ENCODE data around the gene CANT1.

The CANT1 gene

DNA sequence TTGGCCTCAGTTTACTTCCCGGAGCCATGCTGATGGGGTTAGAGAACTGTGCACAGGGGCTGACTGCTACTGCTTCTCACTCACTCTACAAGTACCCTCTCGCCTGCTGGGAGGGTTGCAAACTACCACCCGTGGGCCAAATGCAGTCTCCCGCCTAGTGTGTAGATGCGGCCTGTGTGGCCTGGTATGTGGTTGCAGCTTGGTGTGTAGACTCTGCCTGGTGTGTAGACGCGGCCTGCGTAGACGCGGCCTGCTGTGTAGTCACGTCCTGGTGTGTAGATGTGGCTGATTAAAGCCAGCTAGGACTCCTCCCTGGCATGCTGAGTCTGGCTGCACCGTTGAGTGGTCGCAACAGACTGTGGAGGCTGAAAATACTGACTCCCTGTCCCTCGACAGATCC lies 7.3 kb downstream of the CANT1 start:
- Histone ChIP-seq H3K9ac (ENCODE audit: low read length) (no peak overlapping the region), H3K27me3 (ENCODE audit: control insufficient read depth in 1 of 2, insufficient read depth in 2 of 2, low read length in 2 of 2) (no peaks in the 10 kb centered on the region), H3K4me1 (ENCODE audit: insufficient read depth, low read length) (peaks cover 9% of the 10 kb centered on the region), H3K36me3 (ENCODE audit: insufficient read depth, low read length) (peaks cover 8% of the 10 kb centered on the region), H3K4me3 (ENCODE audit: low read depth in 1 of 2, low read length in 2 of 2) (no peak overlapping the region), H3K9me3 (ENCODE audit: low read length) (no peaks in the 10 kb centered on the region), H3K27ac (ENCODE audit: low read depth, low read length) (no peak overlapping the region)

DNA sequence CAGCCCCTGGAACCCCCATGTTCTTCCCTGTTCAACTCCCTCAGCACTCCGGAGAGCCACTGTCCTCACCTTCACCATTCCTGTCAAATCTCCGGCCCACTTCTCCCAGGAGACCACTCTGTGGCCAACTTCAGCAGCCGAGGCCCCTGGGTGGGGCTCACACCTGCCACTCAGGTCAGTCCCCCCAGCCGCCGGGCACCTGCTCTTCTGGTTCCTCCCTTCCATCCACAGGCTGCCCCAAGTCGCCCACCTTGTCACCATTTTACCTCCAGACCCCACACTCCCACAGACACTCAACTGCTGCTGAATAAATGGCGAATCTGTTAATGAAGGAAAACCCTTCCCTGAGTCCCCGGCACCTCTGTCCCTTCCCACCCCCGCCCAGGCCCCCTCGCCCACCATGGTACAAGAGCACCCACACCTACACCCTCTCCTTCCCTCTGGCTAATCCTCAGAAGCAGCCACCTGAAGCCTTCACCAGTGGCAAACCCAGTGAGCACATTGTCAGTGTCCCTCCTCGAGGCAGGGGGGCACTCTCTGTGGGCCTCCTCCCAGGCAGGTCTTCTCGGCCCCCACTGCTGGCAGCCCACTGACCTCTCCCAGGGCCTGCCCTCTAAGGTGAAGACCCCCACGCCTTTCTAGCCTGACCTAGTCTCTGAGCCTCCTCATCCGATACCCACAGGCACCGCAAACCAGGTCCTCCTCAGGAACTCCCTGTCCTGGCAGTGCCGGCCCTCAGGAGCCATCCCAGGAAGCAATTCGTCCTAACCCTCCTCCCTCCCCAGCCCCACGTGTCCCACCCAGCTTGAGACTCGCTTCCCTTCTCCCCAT lies 8.2 kb downstream of the CANT1 start:
- Histone ChIP-seq H3K27ac (ENCODE audit: low read depth, low read length) (no peak overlapping the region), H3K4me1 (ENCODE audit: insufficient read depth, low read length) (peaks cover 4% of the 10 kb centered on the region), H3K4me3 (ENCODE audit: low read depth in 1 of 2, low read length in 2 of 2) (no peak overlapping the region), H3K27me3 (ENCODE audit: control insufficient read depth in 1 of 2, insufficient read depth in 2 of 2, low read length in 2 of 2) (no peaks in the 10 kb centered on the region), H3K9ac (ENCODE audit: low read length) (no peak overlapping the region), H3K9me3 (ENCODE audit: low read length) (no peaks in the 10 kb centered on the region), H3K36me3 (ENCODE audit: insufficient read depth, low read length) (peaks cover 17% of the 10 kb centered on the region)

- H3K4me3 ChIP-seq (ENCODE audit: low read depth in 1 of 2, low read length in 2 of 2), result no peak overlapping the region
- H3K27ac ChIP-seq (ENCODE audit: low read depth, low read length), result no peak overlapping the region
- no peak overlapping the region for H3K9ac ChIP-seq (ENCODE audit: low read length)
- no peaks in the 10 kb centered on the region for H3K27me3 ChIP-seq (ENCODE audit: control insufficient read depth in 1 of 2, insufficient read depth in 2 of 2, low read length in 2 of 2)
- peaks cover 19% of the 10 kb centered on the region for H3K36me3 ChIP-seq (ENCODE audit: insufficient read depth, low read length)
- H3K9me3 ChIP-seq (ENCODE audit: low read length), result no peaks in the 10 kb centered on the region
- peaks cover 5% of the 10 kb centered on the region for H3K4me1 ChIP-seq (ENCODE audit: insufficient read depth, low read length)
Measured at GRCh38 chr17:79000396-79001189, 9.0 kb downstream of the CANT1 start.

DNA sequence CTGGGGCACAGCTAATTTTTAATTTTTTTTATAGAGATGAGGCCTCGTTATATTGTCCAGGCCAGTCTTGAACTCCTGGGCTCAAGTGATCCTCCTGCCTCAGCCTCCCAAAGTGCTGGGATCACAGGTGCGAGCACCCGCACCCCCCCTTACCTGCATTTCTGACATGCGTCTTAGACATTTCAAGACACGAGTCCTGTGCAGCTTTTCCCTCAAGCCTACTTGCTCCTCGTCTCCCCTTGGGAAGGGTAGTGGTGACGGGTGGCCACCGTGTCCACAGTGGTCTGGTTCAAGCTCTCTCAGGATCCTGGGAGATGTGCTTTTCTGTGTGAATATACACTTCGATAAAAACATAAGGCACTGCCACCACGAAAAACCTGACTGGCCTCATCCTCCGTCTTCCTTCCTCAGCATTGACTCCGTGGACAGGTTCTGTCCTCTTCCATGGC lies 9.6 kb downstream of the CANT1 start:
- Histone ChIP-seq H3K4me3 (ENCODE audit: low read depth in 1 of 2, low read length in 2 of 2) (no peak overlapping the region), H3K27ac (ENCODE audit: low read depth, low read length) (no peak overlapping the region), H3K9ac (ENCODE audit: low read length) (no peak overlapping the region), H3K27me3 (ENCODE audit: control insufficient read depth in 1 of 2, insufficient read depth in 2 of 2, low read length in 2 of 2) (no peaks in the 10 kb centered on the region), H3K4me1 (ENCODE audit: insufficient read depth, low read length) (peaks cover 5% of the 10 kb centered on the region), H3K9me3 (ENCODE audit: low read length) (no peaks in the 10 kb centered on the region), H3K36me3 (ENCODE audit: insufficient read depth, low read length) (peaks cover 19% of the 10 kb centered on the region)

- Histone ChIP-seq H3K27me3 (ENCODE audit: control insufficient read depth in 1 of 2, insufficient read depth in 2 of 2, low read length in 2 of 2) (no peaks in the 10 kb centered on the region), H3K4me3 (ENCODE audit: low read depth in 1 of 2, low read length in 2 of 2) (no peak overlapping the region), H3K9me3 (ENCODE audit: low read length) (no peaks in the 10 kb centered on the region), H3K4me1 (ENCODE audit: insufficient read depth, low read length) (peaks cover 5% of the 10 kb centered on the region), H3K36me3 (ENCODE audit: insufficient read depth, low read length) (peaks cover 25% of the 10 kb centered on the region), H3K9ac (ENCODE audit: low read length) (no peak overlapping the region), H3K27ac (ENCODE audit: low read depth, low read length) (no peak overlapping the region)
Measured at GRCh38 chr17:78999056-78999768, 10.4 kb downstream of the CANT1 start.

DNA sequence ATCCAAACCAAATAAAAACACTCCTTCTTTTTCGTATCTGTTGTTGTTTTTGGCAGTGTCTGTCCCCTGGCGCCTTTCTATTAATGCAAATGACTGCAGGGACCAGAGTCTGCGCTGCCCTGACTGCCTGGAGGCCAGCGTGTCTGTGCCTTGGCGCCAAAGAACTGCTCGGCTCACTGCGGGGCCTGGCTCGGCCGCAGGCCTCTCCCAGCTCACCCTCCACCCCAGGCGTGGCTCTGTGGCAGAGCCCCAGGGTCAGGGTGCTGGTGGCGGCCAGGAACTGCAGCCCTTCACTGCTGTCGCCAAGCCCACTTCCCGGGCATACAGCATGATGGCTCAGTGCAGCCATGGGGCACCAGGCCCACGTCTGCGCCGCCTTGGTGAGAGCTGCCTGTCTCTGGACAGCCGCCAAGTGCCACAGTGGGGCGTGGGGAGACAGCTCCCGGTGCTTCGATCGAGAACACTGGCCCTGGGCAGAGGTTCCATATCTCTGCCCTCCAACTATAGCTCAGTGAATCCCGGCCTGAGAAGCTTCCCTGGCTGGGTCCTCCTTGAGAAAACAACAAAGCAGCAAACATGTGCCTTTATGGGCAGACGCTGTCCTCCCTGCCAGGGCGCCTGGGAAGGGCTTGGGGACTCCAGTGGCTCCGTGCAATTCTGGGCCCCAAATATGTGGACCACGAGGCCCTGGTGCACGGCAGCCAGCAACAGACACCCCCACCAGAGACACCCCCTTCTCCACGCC lies 11.1 kb downstream of the CANT1 start:
- H3K36me3 ChIP-seq (ENCODE audit: insufficient read depth, low read length), result peaks cover 26% of the 10 kb centered on the region
- no peak overlapping the region for H3K4me3 ChIP-seq (ENCODE audit: low read depth in 1 of 2, low read length in 2 of 2)
- H3K27me3 ChIP-seq (ENCODE audit: control insufficient read depth in 1 of 2, insufficient read depth in 2 of 2, low read length in 2 of 2), result no peaks in the 10 kb centered on the region
- H3K9ac ChIP-seq (ENCODE audit: low read length), result no peak overlapping the region
- peaks cover 5% of the 10 kb centered on the region for H3K4me1 ChIP-seq (ENCODE audit: insufficient read depth, low read length)
- H3K9me3 ChIP-seq (ENCODE audit: low read length), result no peaks in the 10 kb centered on the region
- H3K27ac ChIP-seq (ENCODE audit: low read depth, low read length), result no peak overlapping the region

DNA sequence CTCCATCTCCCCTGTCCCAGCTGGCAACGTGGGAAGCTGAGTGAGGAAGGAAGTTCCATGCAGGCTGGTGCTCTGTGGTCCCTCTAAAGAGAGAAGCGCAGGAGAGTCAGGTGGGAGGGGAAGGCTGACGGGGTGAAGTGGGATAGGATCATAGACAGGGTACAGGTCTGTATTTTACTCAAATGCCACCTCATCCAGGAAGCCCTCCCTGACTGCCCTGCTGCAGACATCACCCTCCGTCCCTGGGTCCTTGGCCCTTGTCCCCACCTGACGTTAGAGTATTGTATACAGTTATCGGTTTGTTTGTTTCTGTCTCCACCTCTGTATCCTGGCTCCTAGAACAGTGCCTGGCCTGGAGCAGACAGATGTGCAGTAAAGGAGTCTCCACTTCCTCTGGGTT lies 11.7 kb downstream of the CANT1 start:
- Histone ChIP-seq H3K27ac (ENCODE audit: low read depth, low read length) (no peak overlapping the region), H3K36me3 (ENCODE audit: insufficient read depth, low read length) (peaks cover 26% of the 10 kb centered on the region), H3K9ac (ENCODE audit: low read length) (no peak overlapping the region), H3K4me3 (ENCODE audit: low read depth in 1 of 2, low read length in 2 of 2) (no peak overlapping the region), H3K27me3 (ENCODE audit: control insufficient read depth in 1 of 2, insufficient read depth in 2 of 2, low read length in 2 of 2) (no peaks in the 10 kb centered on the region), H3K9me3 (ENCODE audit: low read length) (no peaks in the 10 kb centered on the region), H3K4me1 (ENCODE audit: insufficient read depth, low read length) (peaks cover 5% of the 10 kb centered on the region)

- Histone ChIP-seq H3K36me3 (ENCODE audit: insufficient read depth, low read length) (peaks cover 30% of the 10 kb centered on the region), H3K9ac (ENCODE audit: low read length) (no peak overlapping the region), H3K9me3 (ENCODE audit: low read length) (no peaks in the 10 kb centered on the region)
Measured at GRCh38 chr17:78997231-78997741, 12.3 kb downstream of the CANT1 start.

DNA sequence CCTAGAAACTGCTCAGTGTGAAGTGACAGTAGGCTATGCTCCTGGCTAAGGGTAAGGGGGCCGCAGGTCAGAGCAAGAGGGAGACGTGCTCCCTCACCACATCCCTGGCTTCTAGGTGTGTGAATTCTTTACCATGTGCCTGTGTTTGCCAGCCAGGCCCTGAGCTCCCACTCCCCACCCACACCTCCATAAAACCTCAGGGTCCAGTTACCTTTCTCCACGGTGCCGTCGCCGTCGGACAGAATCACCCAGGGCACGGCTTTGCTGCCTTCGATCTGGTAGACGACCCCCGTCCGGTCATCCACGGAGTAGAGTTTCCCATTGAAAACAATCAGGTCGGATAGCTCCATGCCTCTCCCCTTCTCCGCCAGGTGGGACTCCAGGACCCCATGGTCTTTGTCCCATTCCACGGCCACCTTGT lies 12.8 kb downstream of the CANT1 start:
- H3K27me3 ChIP-seq (ENCODE audit: control insufficient read depth in 1 of 2, insufficient read depth in 2 of 2, low read length in 2 of 2), result no peaks in the 10 kb centered on the region
- no peak overlapping the region for H3K9ac ChIP-seq (ENCODE audit: low read length)
- no peak overlapping the region for H3K4me3 ChIP-seq (ENCODE audit: low read depth in 1 of 2, low read length in 2 of 2)
- peaks cover 31% of the 10 kb centered on the region for H3K36me3 ChIP-seq (ENCODE audit: insufficient read depth, low read length)
- no peaks in the 10 kb centered on the region for H3K9me3 ChIP-seq (ENCODE audit: low read length)
- peaks cover 5% of the 10 kb centered on the region for H3K4me1 ChIP-seq (ENCODE audit: insufficient read depth, low read length)
- no peak overlapping the region for H3K27ac ChIP-seq (ENCODE audit: low read depth, low read length)

More at GRCh38 chr17:78997231-78997741, 12.3 kb downstream of the CANT1 start:
- H3K4me1 ChIP-seq (ENCODE audit: insufficient read depth, low read length), result peaks cover 5% of the 10 kb centered on the region
- H3K27ac ChIP-seq (ENCODE audit: low read depth, low read length), result no peak overlapping the region
- H3K4me3 ChIP-seq (ENCODE audit: low read depth in 1 of 2, low read length in 2 of 2), result no peak overlapping the region
- no peaks in the 10 kb centered on the region for H3K27me3 ChIP-seq (ENCODE audit: control insufficient read depth in 1 of 2, insufficient read depth in 2 of 2, low read length in 2 of 2)

DNA sequence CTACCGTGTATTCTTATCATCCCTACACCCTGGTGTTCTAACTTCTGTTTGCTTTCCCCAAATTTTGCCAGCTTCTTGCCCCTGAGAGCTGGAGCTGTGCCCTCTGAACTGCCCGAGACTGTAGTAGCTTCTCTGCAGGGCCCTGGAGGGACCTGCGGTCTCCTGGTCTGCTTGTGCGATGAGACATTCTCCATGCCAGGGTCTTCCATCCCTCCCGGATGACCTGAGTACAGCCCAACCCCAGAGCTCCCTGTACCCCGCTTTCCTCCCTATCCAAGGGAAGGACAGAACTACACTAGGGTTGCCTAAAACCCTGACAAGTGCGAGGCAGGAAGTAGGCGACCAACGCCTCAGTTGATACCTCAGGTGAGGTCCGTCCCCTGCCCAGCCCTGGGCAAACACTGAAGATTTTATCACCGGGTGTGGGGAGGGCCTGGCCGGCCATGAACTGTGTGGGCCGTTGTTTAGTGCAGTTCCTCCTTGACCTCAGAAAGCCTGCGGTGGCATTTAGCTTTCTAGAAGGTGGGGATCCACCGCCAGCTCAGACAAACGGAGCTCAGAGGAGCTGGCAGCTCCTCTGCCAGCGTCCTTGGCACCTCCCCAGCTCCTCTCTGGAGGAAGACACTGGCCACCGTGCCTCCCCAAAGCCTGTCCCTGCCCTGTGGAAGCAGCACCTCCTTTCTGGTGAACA lies 13.7 kb downstream of the CANT1 start:
- H3K27ac ChIP-seq (ENCODE audit: low read depth, low read length), result no peak overlapping the region

More for the DNA sequence above, 13.7 kb downstream of the CANT1 start:
- Histone ChIP-seq H3K36me3 (ENCODE audit: insufficient read depth, low read length) (peaks cover 31% of the 10 kb centered on the region), H3K9ac (ENCODE audit: low read length) (no peak overlapping the region), H3K27me3 (ENCODE audit: control insufficient read depth in 1 of 2, insufficient read depth in 2 of 2, low read length in 2 of 2) (no peaks in the 10 kb centered on the region), H3K4me3 (ENCODE audit: low read depth in 1 of 2, low read length in 2 of 2) (no peak overlapping the region), H3K4me1 (ENCODE audit: insufficient read depth, low read length) (peaks cover 5% of the 10 kb centered on the region), H3K9me3 (ENCODE audit: low read length) (no peaks in the 10 kb centered on the region)

All from muscle layer of colon (tissue), 2 donors.